ENCODE data around the gene CEP128. TPM values are rescaled to one million over a fixed set of nuclear protein-coding genes. Genes with fewer than 3 reads are reported as not detected.

CEP128 gene
- polyA plus RNA-seq, 1 donor (not counting 4 experiments of a cell fraction or from before 2014, with no cell fraction given): 2.6 TPM

- H3K4me2 ChIP-seq (ENCODE audit: control insufficient read depth, extremely low read depth, insufficient read depth, low read depth, low read length): no peak overlapping the region
- TF ChIP-seq, protein P1, sequence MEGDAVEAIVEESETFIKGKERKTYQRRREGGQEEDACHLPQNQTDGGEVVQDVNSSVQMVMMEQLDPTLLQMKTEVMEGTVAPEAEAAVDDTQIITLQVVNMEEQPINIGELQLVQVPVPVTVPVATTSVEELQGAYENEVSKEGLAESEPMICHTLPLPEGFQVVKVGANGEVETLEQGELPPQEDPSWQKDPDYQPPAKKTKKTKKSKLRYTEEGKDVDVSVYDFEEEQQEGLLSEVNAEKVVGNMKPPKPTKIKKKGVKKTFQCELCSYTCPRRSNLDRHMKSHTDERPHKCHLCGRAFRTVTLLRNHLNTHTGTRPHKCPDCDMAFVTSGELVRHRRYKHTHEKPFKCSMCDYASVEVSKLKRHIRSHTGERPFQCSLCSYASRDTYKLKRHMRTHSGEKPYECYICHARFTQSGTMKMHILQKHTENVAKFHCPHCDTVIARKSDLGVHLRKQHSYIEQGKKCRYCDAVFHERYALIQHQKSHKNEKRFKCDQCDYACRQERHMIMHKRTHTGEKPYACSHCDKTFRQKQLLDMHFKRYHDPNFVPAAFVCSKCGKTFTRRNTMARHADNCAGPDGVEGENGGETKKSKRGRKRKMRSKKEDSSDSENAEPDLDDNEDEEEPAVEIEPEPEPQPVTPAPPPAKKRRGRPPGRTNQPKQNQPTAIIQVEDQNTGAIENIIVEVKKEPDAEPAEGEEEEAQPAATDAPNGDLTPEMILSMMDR (optimal IDR thresholded peaks at IDR 0.05 in 1 of 3, IDR thresholded peaks at IDR 0.05 in 1 of 3, conservative IDR thresholded peaks at IDR 0.05 in 1 of 3; ENCODE audit: extremely low read depth in 1 of 3, insufficient read depth in 2 of 3, low read length in 3 of 3): no peak
- no peak for TF ChIP-seq EZH2 (IDR thresholded peaks at IDR 0.05; ENCODE audit: low read length)
- no peaks in the 10 kb centered on the region for H3K9me3 ChIP-seq (ENCODE audit: control insufficient read depth, low read depth, low read length)
- no peaks in the 10 kb centered on the region for H3K27me3 ChIP-seq (ENCODE audit: control insufficient read depth, extremely low read depth, insufficient read depth, low read length)
- no peaks in the 10 kb centered on the region for H3K4me1 ChIP-seq (ENCODE audit: control insufficient read depth, extremely low read depth, insufficient read depth, low read length)
- H3K27ac ChIP-seq (ENCODE audit: control insufficient read depth, insufficient read depth, low read length): no peak overlapping the region
- no peaks in the 10 kb centered on the region for H3K36me3 ChIP-seq (ENCODE audit: control insufficient read depth in 2 of 2, extremely low read depth in 1 of 2, insufficient read depth in 2 of 2, low read length in 2 of 2)
- no peak overlapping the region for H3K4me3 ChIP-seq (ENCODE audit: control insufficient read depth in 2 of 3, extremely low read depth in 1 of 3, insufficient read depth in 2 of 3, low read depth in 1 of 3, low read length in 3 of 3)
- DNase-seq (ENCODE audit: low read depth, low spot score): no peak
- H3K9me1 ChIP-seq (ENCODE audit: control insufficient read depth, extremely low read depth, insufficient read depth, low read length): no peaks in the 10 kb centered on the region
- H2AFZ ChIP-seq (ENCODE audit: control insufficient read depth, low read length): no peak overlapping the region
- no peak for FAIRE-seq
- no peak overlapping the region for H3K9ac ChIP-seq (ENCODE audit: control insufficient read depth, extremely low read depth, insufficient read depth, low read length)
- dilution Hi-C loops (cut with MboI; ENCODE audit: extremely low pct_ligation_motif_present, low sequenced_read_pairs): no loop called here
- no peaks in the 10 kb centered on the region for H4K20me1 ChIP-seq (ENCODE audit: control insufficient read depth, extremely low read depth, insufficient read depth, low read length)
- no peaks in the 10 kb centered on the region for H3K79me2 ChIP-seq (ENCODE audit: control insufficient read depth, insufficient read depth, low read length)
Observed at GRCh38 chr14:80607430-80608190, 333.9 kb downstream of the CEP128 start.

GRCh38 chr14:80606347-80606772 is 335.2 kb downstream of the CEP128 start:
- H3K4me2 ChIP-seq (ENCODE audit: control insufficient read depth, extremely low read depth, insufficient read depth, low read depth, low read length): no peak overlapping the region
- no peaks in the 10 kb centered on the region for H3K79me2 ChIP-seq (ENCODE audit: control insufficient read depth, insufficient read depth, low read length)
- dilution Hi-C loops (cut with MboI; ENCODE audit: extremely low pct_ligation_motif_present, low sequenced_read_pairs): no loop called here
- H3K27ac ChIP-seq (ENCODE audit: control insufficient read depth, insufficient read depth, low read length): no peak overlapping the region
- H3K27me3 ChIP-seq (ENCODE audit: control insufficient read depth, extremely low read depth, insufficient read depth, low read length): no peaks in the 10 kb centered on the region
- FAIRE-seq (no peak), DNase-seq (ENCODE audit: low read depth, low spot score) (no peak)
- no peak overlapping the region for H2AFZ ChIP-seq (ENCODE audit: control insufficient read depth, low read length)
- H4K20me1 ChIP-seq (ENCODE audit: control insufficient read depth, extremely low read depth, insufficient read depth, low read length): no peaks in the 10 kb centered on the region
- H3K4me1 ChIP-seq (ENCODE audit: control insufficient read depth, extremely low read depth, insufficient read depth, low read length): no peaks in the 10 kb centered on the region
- H3K9ac ChIP-seq (ENCODE audit: control insufficient read depth, extremely low read depth, insufficient read depth, low read length): no peak overlapping the region
- H3K9me1 ChIP-seq (ENCODE audit: control insufficient read depth, extremely low read depth, insufficient read depth, low read length): no peaks in the 10 kb centered on the region
- no peak overlapping the region for H3K4me3 ChIP-seq (ENCODE audit: control insufficient read depth in 2 of 3, extremely low read depth in 1 of 3, insufficient read depth in 2 of 3, low read depth in 1 of 3, low read length in 3 of 3)
- H3K9me3 ChIP-seq (ENCODE audit: control insufficient read depth, low read depth, low read length): no peaks in the 10 kb centered on the region
- no peaks in the 10 kb centered on the region for H3K36me3 ChIP-seq (ENCODE audit: control insufficient read depth in 2 of 2, extremely low read depth in 1 of 2, insufficient read depth in 2 of 2, low read length in 2 of 2)
- no peak for TF ChIP-seq EZH2 (IDR thresholded peaks at IDR 0.05; ENCODE audit: low read length)
- TF ChIP-seq, protein P1 (optimal IDR thresholded peaks at IDR 0.05 in 1 of 3, IDR thresholded peaks at IDR 0.05 in 1 of 3, conservative IDR thresholded peaks at IDR 0.05 in 1 of 3; ENCODE audit: extremely low read depth in 1 of 3, insufficient read depth in 2 of 3, low read length in 3 of 3): no peak
